ENCODE measurements around the gene PARD3. TPM values are rescaled to one million over a fixed set of nuclear protein-coding genes. Genes with fewer than 3 reads are reported as not detected.

PARD3 gene
- polyA plus RNA-seq, 3 donors: 0.51 TPM; not detected in 2

GRCh38 chr10:34826857-34827766 lies 12.0 kb upstream of the PARD3 start:
- no peaks in the 10 kb centered on the region for H3K9me3 ChIP-seq (replicated peaks in 1 of 2; ENCODE audit: control insufficient read depth in 1 of 2, insufficient read depth in 1 of 2, low read length in 2 of 2)
- no peaks in the 10 kb centered on the region for H3K4me1 ChIP-seq (ENCODE audit: control insufficient read depth in 1 of 2, insufficient read depth in 2 of 2, low read length in 2 of 2)
- Mint-ChIP-seq H3K9me3 (peaks cover 0 to 7% (median under 1%) of the 10 kb centered on the region in 7 donors), H3K4me1 (no peaks in the 10 kb centered on the region), H3K27me3 (ENCODE audit: low read depth in 3 of 3) (peaks cover 5 to 30% (median 14%) of the 10 kb centered on the region in 3 donors), H3K27ac (no peak overlapping the region), H3K36me3 (no peaks in the 10 kb centered on the region), H3K4me3 (no peak overlapping the region)
- H3K79me2 ChIP-seq (ENCODE audit: insufficient read depth, low read length): no peaks in the 10 kb centered on the region
- H3K4me3 ChIP-seq (replicated peaks in 1 of 3; ENCODE audit: low read depth in 2 of 3, low read length in 3 of 3): no peak overlapping the region
- H3K27ac ChIP-seq (ENCODE audit: low read depth in 1 of 2, low read length in 2 of 2): no peak overlapping the region
- peaks cover 0 to 6% of the 10 kb centered on the region in 2 donors for H3K27me3 ChIP-seq (ENCODE audit: control insufficient read depth in 2 of 2, insufficient read depth in 2 of 2, low read length in 2 of 2)
- no peak overlapping the region for H3K9ac ChIP-seq (ENCODE audit: insufficient read depth, low read length, poor library complexity, severe bottlenecking)
- intact Hi-C loops (cut with micrococcal nuclease): no loop called here
- H3K4me2 ChIP-seq (replicated peaks; ENCODE audit: extremely low read depth, low read length, poor library complexity, severe bottlenecking): no peak overlapping the region
- H2AFZ ChIP-seq (ENCODE audit: insufficient read depth, low read depth, low read length, poor library complexity, severe bottlenecking): no peak overlapping the region
- no peaks in the 10 kb centered on the region for H3K36me3 ChIP-seq (replicated peaks in 1 of 2; ENCODE audit: control insufficient read depth in 1 of 2, insufficient read depth in 2 of 2, low read length in 2 of 2)
- TF ChIP-seq CTCF (IDR thresholded peaks at IDR 0.05): no peak
- 94% methylated on average over 4 of the region's 11 CpGs for WGBS (ENCODE audit: insufficient coverage)
- DNase-seq: no peak
- no peaks in the 10 kb centered on the region for H4K20me1 ChIP-seq (ENCODE audit: insufficient read depth, low read length)

GRCh38 chr10:34826221-34826620 lies 11.1 kb upstream of the PARD3 start:
- H3K27me3 ChIP-seq (ENCODE audit: control insufficient read depth in 2 of 2, insufficient read depth in 2 of 2, low read length in 2 of 2): peaks cover 0 to 6% of the 10 kb centered on the region in 2 donors
- no peak for DNase-seq
- no peak overlapping the region for H3K27ac ChIP-seq (ENCODE audit: low read depth in 1 of 2, low read length in 2 of 2)
- no peak overlapping the region for H3K4me3 ChIP-seq (replicated peaks in 1 of 3; ENCODE audit: low read depth in 2 of 3, low read length in 3 of 3)
- no peak overlapping the region for H3K9ac ChIP-seq (ENCODE audit: insufficient read depth, low read length, poor library complexity, severe bottlenecking)
- H2AFZ ChIP-seq (ENCODE audit: insufficient read depth, low read depth, low read length, poor library complexity, severe bottlenecking): no peak overlapping the region
- no peaks in the 10 kb centered on the region for H4K20me1 ChIP-seq (ENCODE audit: insufficient read depth, low read length)
- H3K27ac Mint-ChIP-seq: no peak overlapping the region
- H3K4me3 Mint-ChIP-seq: no peak overlapping the region
- no peaks in the 10 kb centered on the region for H3K4me1 ChIP-seq (ENCODE audit: control insufficient read depth in 1 of 2, insufficient read depth in 2 of 2, low read length in 2 of 2)
- no peak overlapping the region for H3K4me2 ChIP-seq (replicated peaks; ENCODE audit: extremely low read depth, low read length, poor library complexity, severe bottlenecking)
- H3K36me3 ChIP-seq (replicated peaks in 1 of 2; ENCODE audit: control insufficient read depth in 1 of 2, insufficient read depth in 2 of 2, low read length in 2 of 2): no peaks in the 10 kb centered on the region
- no peaks in the 10 kb centered on the region for H3K4me1 Mint-ChIP-seq
- H3K79me2 ChIP-seq (ENCODE audit: insufficient read depth, low read length): no peaks in the 10 kb centered on the region
- no peaks in the 10 kb centered on the region for H3K36me3 Mint-ChIP-seq
- no peaks in the 10 kb centered on the region for H3K9me3 ChIP-seq (replicated peaks in 1 of 2; ENCODE audit: control insufficient read depth in 1 of 2, insufficient read depth in 1 of 2, low read length in 2 of 2)
- peaks cover 0 to 3% (median under 1%) of the 10 kb centered on the region in 7 donors for H3K9me3 Mint-ChIP-seq
- 80% methylated on average over 2 of the region's 6 CpGs for WGBS (ENCODE audit: insufficient coverage)
- intact Hi-C loops (cut with micrococcal nuclease): no loop called here
- no peak for TF ChIP-seq CTCF (IDR thresholded peaks at IDR 0.05)
- H3K27me3 Mint-ChIP-seq (ENCODE audit: low read depth in 3 of 3): peaks cover 3 to 28% (median 14%) of the 10 kb centered on the region in 3 donors

Data from CD14-positive monocyte (primary cell).